Keratinocyte (primary cell): ENCODE results near the gene MYOM1.

Source experiments
- CTCF ChIP-seq, 3 experiments: IDR thresholded peaks in 1 of 3; conservative IDR thresholded peaks in 1 of 3; optimal IDR thresholded peaks in 1 of 3; 2 replicates in 2 of 3; 3 replicates in 1 of 3; pipeline versions ENCODE3 to v1.5.1; 2011; ENCODE audit warnings: low read length in 3 of 3, mild to moderate bottlenecking in 3 of 3, moderate library complexity in 2 of 3, control low read depth in 1 of 3, inconsistent platforms in 1 of 3; ENCODE audit not compliant: insufficient read depth in 2 of 3; ENCODE audit errors: extremely low read depth in 1 of 3
- EZH2 ChIP-seq: IDR thresholded peaks from one replicate; pipeline ENCODE4 v1.6.1; 2012; ENCODE audit warnings: inconsistent platforms, mild to moderate bottlenecking, low read length, moderate library complexity

GRCh38 chr18:3094338-3094684, 125.5 kb downstream of the MYOM1 start:
- no peak for TF ChIP-seq CTCF (optimal IDR thresholded peaks at IDR 0.05 in 1 of 3, IDR thresholded peaks at IDR 0.05 in 1 of 3, conservative IDR thresholded peaks at IDR 0.05 in 1 of 3; ENCODE audit: extremely low read depth in 1 of 3, insufficient read depth in 2 of 3, low read length in 3 of 3)
- no peak for TF ChIP-seq EZH2
